GM12878 (cell line): ENCODE data around the gene FANCD2. TPM values are rescaled to one million over a fixed set of nuclear protein-coding genes. Genes with fewer than 3 reads are reported as not detected.

Experiments used
- MTA3 ChIP-seq: IDR thresholded peaks from 2 replicates; pipeline ENCODE4 v1.6.1; 2012; ENCODE audit warnings: low read length, inconsistent platforms, borderline replicate concordance
- NFYB ChIP-seq: IDR thresholded peaks from 2 replicates; pipeline ENCODE4 v1.6.1; 2011; ENCODE audit warnings: low read depth, mild to moderate bottlenecking, low read length, improper control_type of control experiment, moderate library complexity; ENCODE audit not compliant: insufficient read depth
- SMAD1 ChIP-seq: fragments of 450-650 bp; IDR thresholded peaks from 2 replicates; pipeline ENCODE4 v1.6.1; 2018; ENCODE audit warnings: mild to moderate bottlenecking, low read depth; ENCODE audit not compliant: partially characterized antibody
- SREBF1 ChIP-seq: IDR thresholded peaks from 2 replicates; pipeline ENCODE4 v1.6.1; 2012; ENCODE audit warnings: mild to moderate bottlenecking, low read length
- SRF ChIP-seq, 2 experiments: IDR thresholded peaks; 2 replicates each; pipeline ENCODE4 v1.6.1; 2011; ENCODE audit warnings: low read depth in 2 of 2, low read length in 2 of 2, mild to moderate bottlenecking in 1 of 2, moderate library complexity in 1 of 2
- TCF12 ChIP-seq: IDR thresholded peaks from 2 replicates; pipeline ENCODE4 v1.6.1; 2011; ENCODE audit warnings: low read depth, mild to moderate bottlenecking, low read length
- TCF3 ChIP-seq: IDR thresholded peaks from 2 replicates; pipeline ENCODE4 v1.6.1; 2012; ENCODE audit warnings: low read depth, mild to moderate bottlenecking, low read length, borderline replicate concordance; ENCODE audit not compliant: insufficient read depth
- YBX1 ChIP-seq: fragments of 450-650 bp; IDR thresholded peaks from 2 replicates; pipeline ENCODE4 v1.6.1; 2016; ENCODE audit warnings: antibody characterized with exemption
- ZNF274 ChIP-seq: IDR thresholded peaks from one replicate; pipeline ENCODE4 v1.8.0; 2011; ENCODE audit not compliant: insufficient read length, insufficient read depth
- polyA plus RNA-seq, 11 experiments: library from polyadenylated mRNA; depleted of rRNA in 4 of 11; unstranded in 6 of 11; stranded (reverse) in 5 of 11; fragments of >200 nt; fragmentation: Nextera tagmentation in 4 of 11; fragmentation: Illumina TruSeq in 1 of 11; extraction: Ambion mirVana in 4 of 11; extraction: Trizol in 1 of 11; gene quantifications; 1 replicate in 1 of 11; 2 replicates in 10 of 11; pipeline versions ENCODE4 v1.2.1 to v1.2.3, GENCODE V29; 2011 to 2016; ENCODE audit warnings: inconsistent platforms in 2 of 11, missing spikeins in 2 of 11, low read depth in 1 of 11
- total RNA-seq, 4 experiments: library from RNA; depleted of rRNA in 3 of 4; stranded (reverse); fragments of >200 nt in 3 of 4; fragmentation: Illumina TruSeq in 1 of 4; extraction: Trizol in 1 of 4; gene quantifications; 2 replicates each; pipeline versions ENCODE4 v1.2.1 to v1.2.3, GENCODE V29; 2013 to 2021
- TF ChIP-seq, protein P1 (sequence below): IDR thresholded peaks from 2 replicates; pipeline ENCODE4 v1.6.1; 2011; ENCODE audit warnings: low read depth, mild to moderate bottlenecking, low read length, moderate library complexity, borderline replicate concordance; ENCODE audit errors: extremely low read depth

Gene FANCD2
- total and polyA plus RNA-seq, 10 of the 15 experiments (the other 5 are each of a cell fraction or from before 2014, with no cell fraction given): 37.9 to 72.8 (median 56.2) TPM

DNA sequence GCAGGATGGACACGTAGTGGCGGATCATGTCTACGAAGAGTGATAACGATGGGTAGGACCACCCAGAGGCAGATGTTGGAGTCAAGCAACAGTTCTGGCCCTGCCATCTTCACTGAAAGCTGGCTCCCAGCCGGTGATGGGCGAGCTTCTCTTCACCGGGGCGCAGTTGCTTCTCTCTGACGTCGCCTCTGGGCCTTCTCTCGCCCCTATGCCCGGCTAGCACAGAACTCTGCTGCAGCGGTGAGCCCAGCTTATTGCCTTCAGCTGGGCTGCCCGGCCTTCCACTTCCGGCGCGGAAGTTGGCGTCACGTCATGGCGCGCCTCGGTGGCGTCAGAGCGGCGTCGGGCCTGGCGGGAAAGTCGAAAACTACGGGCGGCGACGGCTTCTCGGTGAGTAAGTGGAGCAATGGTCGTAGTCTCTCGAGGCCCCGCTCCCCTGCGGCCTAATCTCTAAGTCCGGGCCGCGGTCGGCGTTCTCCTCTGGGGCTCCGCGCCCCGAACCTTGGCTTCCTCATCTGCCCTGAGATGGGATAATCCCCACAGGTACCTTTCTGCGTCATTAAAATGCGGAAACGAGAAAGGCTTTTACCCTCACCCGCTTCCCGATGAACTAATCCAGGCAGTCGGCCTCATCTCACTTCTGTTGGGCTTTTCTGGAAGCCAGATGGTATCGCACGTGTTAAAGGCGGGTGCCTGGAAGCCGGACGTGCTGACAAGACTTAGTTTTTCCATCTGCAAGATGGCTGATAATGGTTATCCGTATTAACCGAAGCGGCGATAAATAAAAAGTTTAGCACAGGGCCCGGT is at the start of gene FANCD2 (continued):
- TF ChIP-seq MTA3 (no peak; the same call in 1 of the 2 replicates), TCF3 (no peak), SRF (IDR thresholded peaks at IDR 0.05; ENCODE audit: low read depth in 2 of 2, low read length in 2 of 2) (peak; percentile 78 to 96), TCF12 (peak; percentile 57; the same call in 1 of the 2 replicates), SMAD1 (no peak), YBX1 (no peak), NFYB (no peak), SREBF1 (0 out of 2 replicates have a peak, but pooled peaks have one; percentile 30), ZNF274 (no peak)
- TF ChIP-seq, protein P1, sequence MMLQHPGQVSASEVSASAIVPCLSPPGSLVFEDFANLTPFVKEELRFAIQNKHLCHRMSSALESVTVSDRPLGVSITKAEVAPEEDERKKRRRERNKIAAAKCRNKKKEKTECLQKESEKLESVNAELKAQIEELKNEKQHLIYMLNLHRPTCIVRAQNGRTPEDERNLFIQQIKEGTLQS: peak; percentile 96
